H9 (cell line): Measurements from ENCODE around the gene EFCAB12. TPM values are rescaled to one million over a fixed set of nuclear protein-coding genes. Genes with fewer than 3 reads are reported as not detected.
"Not testable (repeated sequence)": the region's sequence is repeated elsewhere in the genome, so short reads cannot be mapped to it uniquely, and the experiment has no call there.

Experiments used
- DNase-seq: peaks from one replicate; pipeline ENCODE4 v3.0.0-alpha.2; 2017
- H2AFZ ChIP-seq: one replicate; pipeline ENCODE4 v1.6.1; 2013; ENCODE audit warnings: mild to moderate bottlenecking, low read length, control low read depth, moderate library complexity
- H2AK5ac ChIP-seq: 2 replicates; pipeline ENCODE4 v1.6.1; 2013; ENCODE audit warnings: low read length, control low read depth, mixed read lengths; ENCODE audit not compliant: insufficient read length
- H2BK120ac ChIP-seq: one replicate; pipeline ENCODE4 v1.6.1; 2013; ENCODE audit warnings: low read depth, mild to moderate bottlenecking, low read length, control low read depth, inconsistent platforms; ENCODE audit not compliant: poor library complexity, severe bottlenecking
- H2BK12ac ChIP-seq: 2 replicates; pipeline ENCODE4 v1.6.1; 2013; ENCODE audit warnings: low read length, control low read depth, mixed read lengths, low read depth; ENCODE audit not compliant: insufficient read length
- H2BK15ac ChIP-seq: 2 replicates; pipeline ENCODE4 v1.6.1; 2013; ENCODE audit warnings: low read depth, low read length, control low read depth
- H2BK20ac ChIP-seq: one replicate; pipeline ENCODE4 v1.6.1; 2013; ENCODE audit warnings: low read depth, mild to moderate bottlenecking, low read length, control low read depth, inconsistent platforms; ENCODE audit not compliant: poor library complexity, severe bottlenecking
- H2BK5ac ChIP-seq: 2 replicates; pipeline ENCODE4 v1.6.1; 2013; ENCODE audit warnings: low read length, control low read depth, mixed read lengths; ENCODE audit not compliant: insufficient read length
- H3K14ac ChIP-seq: 2 replicates; pipeline ENCODE4 v1.6.1; 2013; ENCODE audit warnings: low read length, control low read depth; ENCODE audit not compliant: insufficient read depth
- H3K18ac ChIP-seq: 2 replicates; pipeline ENCODE4 v1.6.1; 2013; ENCODE audit warnings: low read depth, mild to moderate bottlenecking, mixed read lengths, low read length, control low read depth; ENCODE audit not compliant: insufficient read length
- H3K23ac ChIP-seq: 2 replicates; pipeline ENCODE4 v1.6.1; 2013; ENCODE audit warnings: low read length, control low read depth, mixed read lengths, low read depth; ENCODE audit not compliant: insufficient read length
- H3K23me2 ChIP-seq: 2 replicates; pipeline ENCODE4 v1.6.1; 2013; ENCODE audit warnings: low read depth, mild to moderate bottlenecking, mixed read lengths, low read length, control low read depth; ENCODE audit not compliant: insufficient read length, poor library complexity, severe bottlenecking
- H3K27ac ChIP-seq: 2 replicates; pipeline ENCODE4 v1.5.1; 2013; ENCODE audit warnings: low read length, control low read depth, mixed read lengths, low read depth; ENCODE audit not compliant: insufficient read length
- H3K27me3 ChIP-seq: 2 replicates; pipeline ENCODE4 v1.6.1; 2013; ENCODE audit warnings: low read length, control low read depth, inconsistent platforms; ENCODE audit not compliant: insufficient read depth
- H3K4ac ChIP-seq: 2 replicates; pipeline ENCODE4 v1.6.1; 2013; ENCODE audit warnings: low read depth, mild to moderate bottlenecking, control low read depth, inconsistent platforms, low read length, moderate library complexity
- H3K4me1 ChIP-seq: 2 replicates; pipeline ENCODE4 v1.6.1; 2013; ENCODE audit warnings: low read length, control low read depth, inconsistent platforms; ENCODE audit not compliant: insufficient read depth
- H3K4me2 ChIP-seq: 2 replicates; pipeline ENCODE4 v1.6.1; 2013; ENCODE audit warnings: low read length, control low read depth, mixed read lengths; ENCODE audit not compliant: insufficient read length, insufficient read depth
- H3K56ac ChIP-seq: 2 replicates; pipeline ENCODE4 v1.6.1; 2013; ENCODE audit warnings: low read depth, mild to moderate bottlenecking, mixed read lengths, low read length, control low read depth; ENCODE audit not compliant: insufficient read length
- H3K79me1 ChIP-seq: 2 replicates; pipeline ENCODE4 v1.6.1; 2013; ENCODE audit warnings: low read depth, mild to moderate bottlenecking, moderate library complexity, low read length, control low read depth, inconsistent platforms; ENCODE audit not compliant: insufficient read depth, poor library complexity, severe bottlenecking
- H3K79me2 ChIP-seq: 2 replicates; pipeline ENCODE4 v1.6.1; 2013; ENCODE audit warnings: low read length, control low read depth, inconsistent platforms; ENCODE audit not compliant: insufficient read depth
- H3K9ac ChIP-seq: 2 replicates; pipeline ENCODE4 v1.6.1; 2013; ENCODE audit warnings: low read length, control low read depth, mixed read lengths; ENCODE audit not compliant: insufficient read length; ENCODE audit errors: extremely low read depth
- H3K9me3 ChIP-seq: one replicate; pipeline ENCODE4 v1.6.1; 2013; ENCODE audit warnings: low read depth, low read length, inconsistent platforms; ENCODE audit not compliant: control insufficient read depth
- H3T11ph ChIP-seq: one replicate; pipeline ENCODE4 v1.6.1; 2013; ENCODE audit warnings: mild to moderate bottlenecking, low read length, control low read depth, inconsistent platforms
- H4K20me1 ChIP-seq: one replicate; pipeline ENCODE4 v1.6.1; 2013; ENCODE audit not compliant: control insufficient read depth, insufficient read length, insufficient read depth
- H4K5ac ChIP-seq: 2 replicates; pipeline ENCODE4 v1.6.1; 2013; ENCODE audit warnings: low read depth, mild to moderate bottlenecking, mixed read lengths, low read length, control low read depth; ENCODE audit not compliant: insufficient read length
- H4K8ac ChIP-seq: replicated peaks from 2 replicates; pipeline ENCODE4 v1.6.1; 2013; ENCODE audit warnings: low read length, control low read depth, mixed read lengths, low read depth; ENCODE audit not compliant: insufficient read length
- H4K91ac ChIP-seq: 2 replicates; pipeline ENCODE4 v1.6.1; 2013; ENCODE audit warnings: low read depth, mild to moderate bottlenecking, moderate library complexity, mixed read lengths, low read length, control low read depth; ENCODE audit not compliant: insufficient read length
- H3K27ac Mint-ChIP-seq, 3 experiments: 2 replicates in 2 of 3; 3 replicates in 1 of 3; pipeline ENCODE4 v1.8.0; 2020 to 2021; ENCODE audit warnings: mixed read lengths in 3 of 3, mild to moderate bottlenecking in 1 of 3, moderate library complexity in 1 of 3
- H3K27me3 Mint-ChIP-seq: 2 replicates; pipeline ENCODE4 v1.8.0; 2021; ENCODE audit warnings: low read depth, mild to moderate bottlenecking, moderate library complexity, mixed read lengths
- H3K36me3 Mint-ChIP-seq, 3 experiments: 2 replicates in 2 of 3; 3 replicates in 1 of 3; pipeline ENCODE4 v1.8.0; 2020 to 2021; ENCODE audit warnings: low read depth in 3 of 3, mixed read lengths in 3 of 3; ENCODE audit not compliant: insufficient read depth in 1 of 3
- H3K4me1 Mint-ChIP-seq, 2 experiments: 2 replicates each; pipeline ENCODE4 v1.8.0; 2020; ENCODE audit warnings: mixed read lengths in 2 of 2
- H3K4me3 Mint-ChIP-seq, 2 experiments: 2 replicates in 1 of 2; 3 replicates in 1 of 2; pipeline ENCODE4 v1.8.0; 2020 to 2021; ENCODE audit warnings: mild to moderate bottlenecking in 2 of 2, mixed read lengths in 2 of 2, moderate library complexity in 1 of 2
- H3K9me3 Mint-ChIP-seq, 2 experiments: 2 replicates in 1 of 2; 3 replicates in 1 of 2; pipeline ENCODE4 v1.8.0; 2020; ENCODE audit warnings: mild to moderate bottlenecking in 2 of 2, mixed read lengths in 2 of 2, moderate library complexity in 1 of 2
- WGBS: extraction: QIAGEN DNeasy Blood & Tissue Kit; methylation state at CpG from one replicate; pipeline ENCODE4 v1.1.7; 2013; ENCODE audit warnings: missing lambda C conversion rate, low lambda C conversion rate, mixed read lengths; ENCODE audit not compliant: insufficient read length; ENCODE audit errors: extremely low coverage; 5-methylcytosine and 5-hydroxymethylcytosine counted together
- total RNA-seq: library from RNA; stranded (reverse); gene quantifications from 2 replicates; pipeline ENCODE4 v1.2.1, GENCODE V29; 2021
- TF ChIP-seq, protein P1 (sequence below): fragments of 200-600 bp; sonication (generic); conservative IDR thresholded peaks from 3 replicates; pipeline ENCODE4 v1.8.0; 2021; ENCODE audit warnings: antibody characterized with exemption, mild to moderate bottlenecking

Gene EFCAB12
- total RNA-seq, 1 experiment from 2014 or later, result 0.28 TPM

DNA sequence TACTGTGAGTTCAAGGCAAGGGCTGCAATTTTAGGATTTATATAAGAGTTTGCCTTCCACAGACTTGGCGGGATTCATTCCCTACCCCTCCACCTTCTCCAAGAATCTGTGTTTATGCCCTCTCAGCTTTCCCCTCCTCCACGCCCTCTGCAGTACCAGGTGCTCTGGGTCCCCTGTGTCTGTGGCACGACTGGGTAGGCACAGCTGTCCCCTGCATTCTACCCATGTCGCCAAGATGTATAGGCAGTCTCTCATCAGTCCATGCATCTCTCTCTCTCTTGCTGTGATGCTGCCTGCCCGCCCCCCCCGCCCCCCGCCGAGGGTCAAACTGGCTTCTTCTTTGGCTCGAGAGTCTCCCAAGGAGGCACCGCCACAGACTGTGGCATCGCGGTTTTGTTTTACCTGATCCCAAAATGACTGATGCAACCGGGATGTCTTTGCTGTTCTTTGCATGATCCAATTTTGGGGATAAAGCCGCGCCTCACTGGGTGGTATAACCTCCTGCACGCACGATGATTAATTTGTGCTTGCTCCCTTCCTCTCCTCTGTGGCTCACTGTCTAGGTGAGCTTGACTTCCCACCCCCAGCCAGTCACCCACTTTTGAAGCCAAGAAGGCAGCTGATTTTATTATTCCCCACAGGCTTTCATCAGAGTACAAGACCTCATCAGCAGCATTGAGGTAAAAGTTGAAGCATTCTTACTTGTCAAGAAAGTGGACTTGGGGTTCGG, 43.7 kb downstream of the EFCAB12 start:
- no peak overlapping the region for H3K23ac ChIP-seq
- no peak overlapping the region for H2BK15ac ChIP-seq
- H3K9me3 Mint-ChIP-seq, result no peaks in the 10 kb centered on the region; a peak in 2 of 5 replicates
- H4K91ac ChIP-seq, result no peak overlapping the region
- H4K8ac ChIP-seq, result no peak overlapping the region
- no peak overlapping the region for H2BK12ac ChIP-seq
- H3K4me3 Mint-ChIP-seq, result no peak overlapping the region
- H2BK20ac ChIP-seq, result no peak overlapping the region
- H3K27me3 ChIP-seq, result no peaks in the 10 kb centered on the region
- H3K27me3 Mint-ChIP-seq, result peaks cover 2% of the 10 kb centered on the region; the same call in 1 of the 2 replicates
- H3T11ph ChIP-seq, result no peak overlapping the region
- H3K4me1 Mint-ChIP-seq, result peaks cover 36 to 51% of the 10 kb centered on the region in 2 experiments
- WGBS, result no CpG with 5 or more reads among the region's 18 CpGs
- no peaks in the 10 kb centered on the region for H3K79me2 ChIP-seq
- no peaks in the 10 kb centered on the region for H3K9me3 ChIP-seq
- no peak overlapping the region for H3K4me2 ChIP-seq
- no peak overlapping the region for H3K18ac ChIP-seq
- H3K36me3 Mint-ChIP-seq, result peaks cover 18 to 27% (median 24%) of the 10 kb centered on the region in 3 experiments; a peak in 6 of 7 replicates
- no peak overlapping the region for H2AFZ ChIP-seq
- TF ChIP-seq, protein P1, sequence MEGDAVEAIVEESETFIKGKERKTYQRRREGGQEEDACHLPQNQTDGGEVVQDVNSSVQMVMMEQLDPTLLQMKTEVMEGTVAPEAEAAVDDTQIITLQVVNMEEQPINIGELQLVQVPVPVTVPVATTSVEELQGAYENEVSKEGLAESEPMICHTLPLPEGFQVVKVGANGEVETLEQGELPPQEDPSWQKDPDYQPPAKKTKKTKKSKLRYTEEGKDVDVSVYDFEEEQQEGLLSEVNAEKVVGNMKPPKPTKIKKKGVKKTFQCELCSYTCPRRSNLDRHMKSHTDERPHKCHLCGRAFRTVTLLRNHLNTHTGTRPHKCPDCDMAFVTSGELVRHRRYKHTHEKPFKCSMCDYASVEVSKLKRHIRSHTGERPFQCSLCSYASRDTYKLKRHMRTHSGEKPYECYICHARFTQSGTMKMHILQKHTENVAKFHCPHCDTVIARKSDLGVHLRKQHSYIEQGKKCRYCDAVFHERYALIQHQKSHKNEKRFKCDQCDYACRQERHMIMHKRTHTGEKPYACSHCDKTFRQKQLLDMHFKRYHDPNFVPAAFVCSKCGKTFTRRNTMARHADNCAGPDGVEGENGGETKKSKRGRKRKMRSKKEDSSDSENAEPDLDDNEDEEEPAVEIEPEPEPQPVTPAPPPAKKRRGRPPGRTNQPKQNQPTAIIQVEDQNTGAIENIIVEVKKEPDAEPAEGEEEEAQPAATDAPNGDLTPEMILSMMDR, result no peak
- no peak overlapping the region for H3K56ac ChIP-seq
- no peak overlapping the region for H4K5ac ChIP-seq
- H3K4ac ChIP-seq, result no peak overlapping the region
- no peak overlapping the region for H3K14ac ChIP-seq
- H3K4me1 ChIP-seq, result no peaks in the 10 kb centered on the region; the same call in 1 of the 2 replicates
- H3K79me1 ChIP-seq, result no peaks in the 10 kb centered on the region
- DNase-seq, result no peak
- H2BK5ac ChIP-seq, result no peak overlapping the region
- no peak overlapping the region for H2AK5ac ChIP-seq
- H3K9ac ChIP-seq, result no peak overlapping the region
- H2BK120ac ChIP-seq, result no peak overlapping the region
- no peak overlapping the region for H3K27ac ChIP-seq
- no peaks in the 10 kb centered on the region for H3K23me2 ChIP-seq
- peak overlapping the region in 1 of 3 experiments; percentile 72; a peak in 1 of 7 replicates for H3K27ac Mint-ChIP-seq
- H4K20me1 ChIP-seq, result no peaks in the 10 kb centered on the region

DNA sequence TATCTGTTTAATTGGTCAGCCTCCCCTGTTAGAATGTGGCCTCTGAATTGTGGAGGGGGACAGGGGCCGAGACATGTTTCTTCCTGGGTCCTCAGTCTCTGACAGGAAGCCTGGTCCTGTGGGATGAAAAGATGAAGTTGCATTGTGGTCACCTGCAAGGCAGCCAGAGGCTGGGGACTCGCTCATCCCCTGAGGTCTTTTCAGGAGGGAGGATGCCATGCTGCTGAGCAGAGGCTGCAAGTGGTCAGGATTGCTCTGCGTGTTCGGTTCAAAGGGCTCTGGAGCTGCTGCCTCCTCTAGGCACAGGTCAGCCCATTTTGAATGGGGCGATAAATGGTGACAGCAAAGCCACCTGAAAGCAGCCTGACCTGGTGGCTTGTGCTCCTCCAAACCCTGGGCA, 44.3 kb downstream of the EFCAB12 start:
- H3K4me1 ChIP-seq, H3K4me2 ChIP-seq, H3K23ac ChIP-seq, H3K14ac ChIP-seq, H2AK5ac ChIP-seq, H3K27ac Mint-ChIP-seq, H3K23me2 ChIP-seq, H2BK15ac ChIP-seq, H3K4ac ChIP-seq, H3K56ac ChIP-seq, H2BK120ac ChIP-seq, H2AFZ ChIP-seq, H3K27ac ChIP-seq, H3K9me3 Mint-ChIP-seq, H3K18ac ChIP-seq, H3T11ph ChIP-seq, H2BK20ac ChIP-seq, H3K27me3 ChIP-seq, H4K20me1 ChIP-seq, H3K4me3 Mint-ChIP-seq, H3K9ac ChIP-seq, H3K27me3 Mint-ChIP-seq, H2BK5ac ChIP-seq, H4K91ac ChIP-seq, H4K8ac ChIP-seq, H3K9me3 ChIP-seq, DNase-seq, H3K79me1 ChIP-seq, H3K79me2 ChIP-seq, H2BK12ac ChIP-seq, H4K5ac ChIP-seq: not testable (repeated sequence)
- H3K4me1 Mint-ChIP-seq, result peaks cover 33 to 45% of the 10 kb centered on the region in 2 experiments
- WGBS, result no CpG with 5 or more reads among the region's 5 CpGs
- peaks cover 12 to 20% (median 17%) of the 10 kb centered on the region in 3 experiments; a peak in 6 of 7 replicates for H3K36me3 Mint-ChIP-seq
